ENCODE data around the gene SMCO4.

SMCO4 gene

DNA sequence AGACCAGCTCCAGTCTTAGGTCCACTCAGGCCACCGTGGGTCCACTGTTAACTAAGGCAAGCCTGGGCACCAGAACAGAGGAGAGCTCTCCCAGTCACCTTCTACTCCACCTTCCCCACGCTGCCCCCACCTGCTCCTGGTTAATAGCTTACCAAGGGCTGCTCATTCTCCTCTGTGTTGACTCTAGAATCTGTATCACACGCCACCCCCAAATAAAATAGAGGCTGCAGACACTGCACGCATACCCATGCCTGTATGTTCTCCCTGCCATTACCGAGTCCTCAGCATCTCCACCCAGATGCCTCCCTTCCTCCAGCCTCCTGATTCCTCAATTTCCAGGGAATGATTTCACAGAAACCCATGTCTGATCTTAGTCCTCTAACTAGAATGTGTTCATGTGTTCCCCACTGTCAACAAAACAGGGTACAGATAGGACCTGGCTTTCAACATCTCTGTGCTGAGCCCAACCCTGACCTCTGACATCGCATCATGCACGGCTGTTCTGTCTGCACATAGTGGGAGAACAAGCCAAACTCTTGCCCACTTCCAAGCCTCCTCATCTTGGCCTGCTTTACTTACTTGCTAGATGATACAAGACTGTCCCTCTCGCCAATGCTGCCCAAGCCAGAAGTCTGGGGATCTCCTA is 49.8 kb downstream of the SMCO4 start:
- peak overlapping the region; percentile 86 for H3K27ac ChIP-seq
- TF ChIP-seq, protein P1, sequence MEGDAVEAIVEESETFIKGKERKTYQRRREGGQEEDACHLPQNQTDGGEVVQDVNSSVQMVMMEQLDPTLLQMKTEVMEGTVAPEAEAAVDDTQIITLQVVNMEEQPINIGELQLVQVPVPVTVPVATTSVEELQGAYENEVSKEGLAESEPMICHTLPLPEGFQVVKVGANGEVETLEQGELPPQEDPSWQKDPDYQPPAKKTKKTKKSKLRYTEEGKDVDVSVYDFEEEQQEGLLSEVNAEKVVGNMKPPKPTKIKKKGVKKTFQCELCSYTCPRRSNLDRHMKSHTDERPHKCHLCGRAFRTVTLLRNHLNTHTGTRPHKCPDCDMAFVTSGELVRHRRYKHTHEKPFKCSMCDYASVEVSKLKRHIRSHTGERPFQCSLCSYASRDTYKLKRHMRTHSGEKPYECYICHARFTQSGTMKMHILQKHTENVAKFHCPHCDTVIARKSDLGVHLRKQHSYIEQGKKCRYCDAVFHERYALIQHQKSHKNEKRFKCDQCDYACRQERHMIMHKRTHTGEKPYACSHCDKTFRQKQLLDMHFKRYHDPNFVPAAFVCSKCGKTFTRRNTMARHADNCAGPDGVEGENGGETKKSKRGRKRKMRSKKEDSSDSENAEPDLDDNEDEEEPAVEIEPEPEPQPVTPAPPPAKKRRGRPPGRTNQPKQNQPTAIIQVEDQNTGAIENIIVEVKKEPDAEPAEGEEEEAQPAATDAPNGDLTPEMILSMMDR (IDR thresholded peaks at IDR 0.05) = no peak
- no peak for TF ChIP-seq ZFX (IDR thresholded peaks at IDR 0.05; ENCODE audit: borderline replicate concordance)

DNA sequence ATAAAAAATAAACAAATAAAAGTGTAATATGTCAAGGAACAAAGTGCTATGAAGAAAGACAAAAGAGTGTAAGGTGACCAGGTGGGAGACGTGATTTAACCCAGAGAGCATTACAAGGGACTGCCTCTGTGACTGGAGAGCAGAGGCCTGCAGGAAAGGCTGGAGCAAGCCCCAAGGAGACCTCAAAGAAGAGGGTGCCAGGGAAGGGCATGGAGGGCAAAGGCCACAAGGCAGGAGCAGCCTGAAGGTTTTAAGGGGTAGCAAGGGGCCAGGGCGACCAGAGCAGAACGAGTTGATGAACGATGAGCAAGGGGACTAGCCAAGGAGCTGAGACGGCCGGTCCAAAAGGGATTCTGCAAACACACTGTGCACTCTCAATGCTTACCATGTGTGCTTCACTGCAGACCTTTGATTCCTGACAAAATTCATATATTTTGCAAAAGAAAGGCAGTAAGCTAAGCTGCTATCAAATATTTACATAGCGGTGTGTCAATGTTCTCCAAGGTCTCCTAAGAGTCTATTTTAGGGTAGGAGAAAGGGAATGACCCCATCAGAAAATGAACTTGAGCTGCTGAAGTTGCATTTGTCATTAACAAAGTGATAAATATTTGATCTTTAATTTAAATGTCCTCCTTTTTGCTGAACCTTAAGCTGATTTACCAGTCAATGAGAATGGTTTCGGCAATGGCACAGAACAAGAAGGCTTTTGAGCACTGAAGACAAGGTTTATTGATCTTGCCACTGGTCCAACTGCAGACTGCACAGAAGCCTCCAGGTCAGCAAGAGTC is 50.5 kb downstream of the SMCO4 start:
- TF ChIP-seq ZFX (IDR thresholded peaks at IDR 0.05; ENCODE audit: borderline replicate concordance) = no peak
- H3K27ac ChIP-seq = peak overlapping the region; percentile 86

GRCh38 chr11:93491973-93492372 is 51.2 kb downstream of the SMCO4 start:
- peak overlapping the region; percentile 86 for H3K27ac ChIP-seq
- TF ChIP-seq, protein P1 (IDR thresholded peaks at IDR 0.05) = no peak
- TF ChIP-seq ZFX (IDR thresholded peaks at IDR 0.05; ENCODE audit: borderline replicate concordance) = no peak

GRCh38 chr11:93490996-93491618 is 52.1 kb downstream of the SMCO4 start:
- H3K27ac ChIP-seq = 0 out of 2 replicates have a peak overlapping the region, but pooled peaks have one; percentile 8
- TF ChIP-seq, protein P1 (IDR thresholded peaks at IDR 0.05) = no peak
- TF ChIP-seq ZFX (IDR thresholded peaks at IDR 0.05; ENCODE audit: borderline replicate concordance) = no peak

- no peak overlapping the region for H3K27ac ChIP-seq
Observed at GRCh38 chr11:93489841-93490240, 53.4 kb downstream of the SMCO4 start.

DNA sequence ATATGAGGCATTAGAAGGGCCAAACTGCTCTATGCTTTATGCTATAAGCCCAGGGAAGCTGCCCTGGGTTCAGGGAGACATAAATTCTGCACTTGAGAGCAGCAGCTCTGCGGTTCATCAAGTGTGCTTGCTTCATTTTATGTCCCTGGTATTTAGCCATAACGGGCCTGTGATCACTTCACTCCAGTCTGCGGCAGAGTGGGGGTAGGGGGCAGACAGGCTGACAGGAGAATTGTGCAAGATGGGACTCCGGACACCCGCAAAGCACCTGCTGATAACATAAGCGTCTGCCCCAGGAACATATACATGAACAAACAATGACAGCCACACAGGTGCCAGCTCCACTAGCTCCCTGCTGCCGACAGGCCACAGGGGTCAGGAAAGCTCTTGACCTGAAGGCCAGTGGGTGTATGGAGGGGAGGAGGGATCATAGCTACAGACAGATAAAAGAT is 56.1 kb downstream of the SMCO4 start:
- H3K27ac ChIP-seq = no peak overlapping the region
- TF ChIP-seq, protein P1 (IDR thresholded peaks at IDR 0.05) = no peak
- no peak for TF ChIP-seq ZFX (IDR thresholded peaks at IDR 0.05; ENCODE audit: borderline replicate concordance)

More at GRCh38 chr11:93489841-93490240, 53.4 kb downstream of the SMCO4 start:
- no peak for TF ChIP-seq ZFX (IDR thresholded peaks at IDR 0.05; ENCODE audit: borderline replicate concordance)
- TF ChIP-seq, protein P1 (IDR thresholded peaks at IDR 0.05) = no peak

GRCh38 chr11:93485983-93486382 is 57.2 kb downstream of the SMCO4 start:
- no peak overlapping the region for H3K27ac ChIP-seq
- TF ChIP-seq, protein P1 (IDR thresholded peaks at IDR 0.05) = no peak
- TF ChIP-seq ZFX (IDR thresholded peaks at IDR 0.05; ENCODE audit: borderline replicate concordance) = no peak

All from 22Rv1 (cell line).